Neural cell (in vitro differentiated cells): ENCODE measurements around the gene UBN2. TPM values are rescaled to one million over a fixed set of nuclear protein-coding genes. Genes with fewer than 3 reads are reported as not detected.

Source experiments
- H2AFZ ChIP-seq: fragments of 200-600, 300-800 bp; sonication (generic), shearing (Covaris generic); 2 replicates; pipeline ENCODE4 v1.6.0; 2014; ENCODE audit warnings: low read depth, mild to moderate bottlenecking, antibody characterized with exemption, low read length, moderate library complexity
- H3F3A ChIP-seq: fragments of 200-600 bp; shearing (Covaris generic); 2 replicates; pipeline ENCODE4 v1.6.1; 2016; ENCODE audit warnings: mild to moderate bottlenecking, moderate library complexity, mixed read lengths, antibody characterized with exemption, low read length; ENCODE audit not compliant: insufficient read depth, poor library complexity, severe bottlenecking
- H3K27ac ChIP-seq: fragments of 200-600, 300-800 bp; sonication (generic), shearing (Covaris generic); 2 replicates; pipeline ENCODE4 v1.5.1; 2014; ENCODE audit warnings: mild to moderate bottlenecking, low read length, moderate library complexity
- H3K27me3 ChIP-seq: fragments of 300-800, 200-600 bp; sonication (generic), shearing (Covaris generic); 2 replicates; pipeline ENCODE4 v1.6.0; 2014; ENCODE audit warnings: mild to moderate bottlenecking, low read depth, low read length, moderate library complexity; ENCODE audit not compliant: insufficient read depth
- H3K36me3 ChIP-seq: fragments of 300-800, 200-600 bp; sonication (generic), shearing (Covaris generic); 2 replicates; pipeline ENCODE4 v1.5.1; 2014; ENCODE audit warnings: mild to moderate bottlenecking, antibody characterized with exemption, low read length, moderate library complexity; ENCODE audit not compliant: insufficient read depth
- H3K4me2 ChIP-seq: fragments of 300-800, 200-600 bp; sonication (generic), shearing (Covaris generic); 2 replicates; pipeline ENCODE4 v1.6.0; 2014; ENCODE audit warnings: mild to moderate bottlenecking, low read length
- H3K4me3 ChIP-seq: fragments of 300-800, 200-600 bp; sonication (generic), shearing (Covaris generic); 2 replicates; pipeline ENCODE4 v1.5.1; 2014; ENCODE audit warnings: mild to moderate bottlenecking, low read length, moderate library complexity
- H3K79me2 ChIP-seq: fragments of 200-600 bp; shearing (Covaris generic); replicated peaks from 2 replicates; pipeline ENCODE4 v1.6.0; 2014; ENCODE audit warnings: mild to moderate bottlenecking, low read length, moderate library complexity; ENCODE audit not compliant: insufficient read depth
- H3K9ac ChIP-seq: fragments of 300-800, 200-600 bp; sonication (generic), shearing (Covaris generic); 2 replicates; pipeline ENCODE4 v1.6.1; 2016; ENCODE audit warnings: mild to moderate bottlenecking, low read length, mixed read lengths
- H3K9me2 ChIP-seq: fragments of 200-600 bp; shearing (Covaris generic); 2 replicates; pipeline ENCODE4 v1.6.1; 2016; ENCODE audit warnings: mild to moderate bottlenecking, low read length, mixed read lengths; ENCODE audit not compliant: insufficient read depth
- H3K9me3 ChIP-seq: fragments of 200-600, 300-800 bp; sonication (generic), shearing (Covaris generic); 2 replicates; pipeline ENCODE4 v1.6.1; 2016; ENCODE audit warnings: mild to moderate bottlenecking, mixed run types, low read length, moderate library complexity, mixed read lengths
- H4K20me1 ChIP-seq: fragments of 200-600 bp; shearing (Covaris generic); 2 replicates; pipeline ENCODE4 v1.6.1; 2016; ENCODE audit warnings: mild to moderate bottlenecking, mixed run types; ENCODE audit not compliant: insufficient read depth
- EP300 ChIP-seq: fragments of 450-650 bp; conservative IDR thresholded peaks from 2 replicates; pipeline ENCODE4 v1.6.1; 2014; ENCODE audit warnings: antibody characterized with exemption, mild to moderate bottlenecking, moderate library complexity; ENCODE audit not compliant: poor library complexity, severe bottlenecking
- EZH2 ChIP-seq: fragments of 200-600, 300-800 bp; shearing (Covaris generic), sonication (generic); IDR thresholded peaks from 2 replicates; pipeline ENCODE4 v1.6.1; 2014; ENCODE audit warnings: antibody characterized with exemption, low read length, borderline replicate concordance, mild to moderate bottlenecking; ENCODE audit not compliant: insufficient read depth, poor library complexity, severe bottlenecking
- MXI1 ChIP-seq: fragments of 450-650 bp; conservative IDR thresholded peaks from 2 replicates; pipeline ENCODE4 v1.6.1; 2014; ENCODE audit warnings: antibody characterized with exemption, mild to moderate bottlenecking; ENCODE audit not compliant: poor library complexity, severe bottlenecking
- POLR2AphosphoS5 ChIP-seq: IDR thresholded peaks from 2 replicates; pipeline ENCODE4 v1.6.1; 2012
- RAD21 ChIP-seq: fragments of 450-650 bp; conservative IDR thresholded peaks from 2 replicates; pipeline ENCODE4 v1.6.1; 2014; ENCODE audit warnings: antibody characterized with exemption, mild to moderate bottlenecking, moderate library complexity
- SMC3 ChIP-seq: fragments of 450-650 bp; conservative IDR thresholded peaks from 2 replicates; pipeline ENCODE4 v1.6.1; 2014; ENCODE audit warnings: antibody characterized with exemption, mild to moderate bottlenecking, moderate library complexity; ENCODE audit not compliant: poor library complexity
- TAF1 ChIP-seq: IDR thresholded peaks from 2 replicates; pipeline ENCODE4 v1.6.1; 2012; ENCODE audit warnings: low read depth
- polyA plus RNA-seq: library from polyadenylated mRNA; depleted of rRNA; stranded (reverse); fragments of >200 nt; gene quantifications from 2 replicates; pipeline ENCODE4 v1.2.3, GENCODE V29; 2014
- TF ChIP-seq, protein P1 (sequence below): IDR thresholded peaks from 2 replicates; pipeline ENCODE4 v1.6.1; 2012; ENCODE audit warnings: borderline replicate concordance
- TF ChIP-seq, protein P2 (sequence below): fragments of 450-650 bp; IDR thresholded peaks from 2 replicates; pipeline ENCODE4 v1.5.1; 2014; ENCODE audit warnings: antibody characterized with exemption, mild to moderate bottlenecking, moderate library complexity; ENCODE audit not compliant: poor library complexity, severe bottlenecking

UBN2 gene
- polyA plus RNA-seq, 1 donor from 2014 or later, result 18.2 TPM

DNA sequence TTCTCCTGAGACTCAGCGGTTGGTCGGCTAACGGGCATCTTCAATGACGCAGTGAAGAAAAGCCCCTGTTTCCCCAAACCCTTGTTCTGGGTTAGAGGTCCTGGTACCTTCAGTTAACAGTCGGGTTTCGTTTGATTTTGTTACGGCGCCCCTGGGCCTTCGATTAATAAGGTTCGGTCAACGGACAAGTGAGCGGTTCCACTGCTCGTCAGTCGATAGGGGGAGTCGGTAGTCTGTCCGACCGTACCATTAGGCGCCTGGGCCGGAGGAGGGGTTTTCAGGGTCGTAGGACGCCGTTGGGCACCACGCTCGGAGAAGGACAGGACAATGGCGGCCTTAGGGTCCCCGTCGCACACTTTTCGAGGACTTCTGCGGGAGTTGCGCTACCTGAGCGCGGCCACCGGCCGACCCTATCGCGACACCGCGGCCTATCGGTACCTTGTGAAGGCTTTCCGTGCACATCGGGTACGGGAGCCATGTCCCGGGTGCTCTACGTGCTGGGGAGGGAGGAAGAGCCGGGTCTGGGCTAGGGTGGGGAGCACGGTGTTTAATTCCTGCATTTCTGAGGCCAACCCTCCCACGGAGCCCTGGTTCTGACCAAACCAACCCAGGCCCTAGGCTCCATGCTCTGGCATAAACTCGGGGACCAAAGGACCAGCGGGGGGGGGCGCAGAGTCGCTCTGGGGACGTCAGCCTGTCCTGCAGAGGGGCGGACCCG, 110.2 kb downstream of the UBN2 start, which contains the start of gene FMC1:
Gene FMC1, plus strand, starts transcription at position 280 of the 718 bp plus-strand sequence. Its CDS starts 48 bp downstream, at position 328.
- peaks cover 9% of the 10 kb centered on the region for H3F3A ChIP-seq
- H2AFZ ChIP-seq, result peak within 1 kb of the TSS; percentile 95
- peak; percentile 17 for TF ChIP-seq RAD21
- peak; percentile 31 for TF ChIP-seq EP300
- TF ChIP-seq POLR2AphosphoS5, result peak; percentile 85
- TF ChIP-seq TAF1, result peak; percentile 84
- TF ChIP-seq, protein P1, sequence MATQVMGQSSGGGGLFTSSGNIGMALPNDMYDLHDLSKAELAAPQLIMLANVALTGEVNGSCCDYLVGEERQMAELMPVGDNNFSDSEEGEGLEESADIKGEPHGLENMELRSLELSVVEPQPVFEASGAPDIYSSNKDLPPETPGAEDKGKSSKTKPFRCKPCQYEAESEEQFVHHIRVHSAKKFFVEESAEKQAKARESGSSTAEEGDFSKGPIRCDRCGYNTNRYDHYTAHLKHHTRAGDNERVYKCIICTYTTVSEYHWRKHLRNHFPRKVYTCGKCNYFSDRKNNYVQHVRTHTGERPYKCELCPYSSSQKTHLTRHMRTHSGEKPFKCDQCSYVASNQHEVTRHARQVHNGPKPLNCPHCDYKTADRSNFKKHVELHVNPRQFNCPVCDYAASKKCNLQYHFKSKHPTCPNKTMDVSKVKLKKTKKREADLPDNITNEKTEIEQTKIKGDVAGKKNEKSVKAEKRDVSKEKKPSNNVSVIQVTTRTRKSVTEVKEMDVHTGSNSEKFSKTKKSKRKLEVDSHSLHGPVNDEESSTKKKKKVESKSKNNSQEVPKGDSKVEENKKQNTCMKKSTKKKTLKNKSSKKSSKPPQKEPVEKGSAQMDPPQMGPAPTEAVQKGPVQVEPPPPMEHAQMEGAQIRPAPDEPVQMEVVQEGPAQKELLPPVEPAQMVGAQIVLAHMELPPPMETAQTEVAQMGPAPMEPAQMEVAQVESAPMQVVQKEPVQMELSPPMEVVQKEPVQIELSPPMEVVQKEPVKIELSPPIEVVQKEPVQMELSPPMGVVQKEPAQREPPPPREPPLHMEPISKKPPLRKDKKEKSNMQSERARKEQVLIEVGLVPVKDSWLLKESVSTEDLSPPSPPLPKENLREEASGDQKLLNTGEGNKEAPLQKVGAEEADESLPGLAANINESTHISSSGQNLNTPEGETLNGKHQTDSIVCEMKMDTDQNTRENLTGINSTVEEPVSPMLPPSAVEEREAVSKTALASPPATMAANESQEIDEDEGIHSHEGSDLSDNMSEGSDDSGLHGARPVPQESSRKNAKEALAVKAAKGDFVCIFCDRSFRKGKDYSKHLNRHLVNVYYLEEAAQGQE, result peak; percentile 91
- TF ChIP-seq EZH2, result no peak
- no peak for TF ChIP-seq SMC3
- TF ChIP-seq MXI1, result peak; percentile 57
- TF ChIP-seq, protein P2, sequence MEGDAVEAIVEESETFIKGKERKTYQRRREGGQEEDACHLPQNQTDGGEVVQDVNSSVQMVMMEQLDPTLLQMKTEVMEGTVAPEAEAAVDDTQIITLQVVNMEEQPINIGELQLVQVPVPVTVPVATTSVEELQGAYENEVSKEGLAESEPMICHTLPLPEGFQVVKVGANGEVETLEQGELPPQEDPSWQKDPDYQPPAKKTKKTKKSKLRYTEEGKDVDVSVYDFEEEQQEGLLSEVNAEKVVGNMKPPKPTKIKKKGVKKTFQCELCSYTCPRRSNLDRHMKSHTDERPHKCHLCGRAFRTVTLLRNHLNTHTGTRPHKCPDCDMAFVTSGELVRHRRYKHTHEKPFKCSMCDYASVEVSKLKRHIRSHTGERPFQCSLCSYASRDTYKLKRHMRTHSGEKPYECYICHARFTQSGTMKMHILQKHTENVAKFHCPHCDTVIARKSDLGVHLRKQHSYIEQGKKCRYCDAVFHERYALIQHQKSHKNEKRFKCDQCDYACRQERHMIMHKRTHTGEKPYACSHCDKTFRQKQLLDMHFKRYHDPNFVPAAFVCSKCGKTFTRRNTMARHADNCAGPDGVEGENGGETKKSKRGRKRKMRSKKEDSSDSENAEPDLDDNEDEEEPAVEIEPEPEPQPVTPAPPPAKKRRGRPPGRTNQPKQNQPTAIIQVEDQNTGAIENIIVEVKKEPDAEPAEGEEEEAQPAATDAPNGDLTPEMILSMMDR, result peak; percentile 49
- peak within 1 kb of the TSS; percentile 99 for H3K27ac ChIP-seq
- H3K4me3 ChIP-seq, result peak within 1 kb of the TSS; percentile 93
- peak within 1 kb of the TSS; percentile 93 for H3K4me2 ChIP-seq
- H3K36me3 ChIP-seq, result no peaks in the 10 kb centered on the region
- H3K27me3 ChIP-seq, result no peaks in the 10 kb centered on the region
- H4K20me1 ChIP-seq, result no peaks in the 10 kb centered on the region
- H3K9me3 ChIP-seq, result no peaks in the 10 kb centered on the region
- H3K9me2 ChIP-seq, result no peaks in the 10 kb centered on the region
- peak within 1 kb of the TSS; percentile 100 for H3K9ac ChIP-seq
- peaks cover 21% of the 10 kb centered on the region for H3K79me2 ChIP-seq

DNA sequence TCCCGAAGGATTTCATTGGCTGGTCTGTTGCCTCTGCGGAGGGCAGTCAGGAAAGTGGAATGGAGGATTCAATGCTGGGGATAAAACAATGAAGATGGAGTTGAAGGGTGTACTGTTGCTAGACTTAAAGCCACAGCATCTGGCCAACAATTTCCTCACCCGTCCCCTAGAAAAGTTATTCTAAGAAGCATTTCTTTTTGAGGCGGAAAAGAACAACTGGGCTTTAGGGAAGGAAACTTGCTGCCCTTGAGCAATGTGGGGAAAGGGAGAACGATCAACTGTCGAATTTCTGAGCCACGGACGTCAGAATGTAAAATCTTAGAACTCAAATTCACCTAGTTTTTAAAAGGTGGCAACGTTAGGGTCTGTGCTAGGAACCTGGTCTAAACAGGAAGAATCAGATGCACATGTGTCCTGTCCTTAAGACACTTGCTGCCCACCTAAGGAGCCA, 110.8 kb downstream of the UBN2 start:
- peak overlapping the region; percentile 93 for H3K4me3 ChIP-seq
- no peaks in the 10 kb centered on the region for H3K9me3 ChIP-seq
- peak overlapping the region; percentile 99 for H3K27ac ChIP-seq
- H3F3A ChIP-seq, result peaks cover 9% of the 10 kb centered on the region
- peaks cover 21% of the 10 kb centered on the region for H3K79me2 ChIP-seq
- H3K9me2 ChIP-seq, result no peaks in the 10 kb centered on the region
- H4K20me1 ChIP-seq, result no peaks in the 10 kb centered on the region
- TF ChIP-seq POLR2AphosphoS5, result no peak
- TF ChIP-seq, protein P1, result peak; percentile 1
- H3K4me2 ChIP-seq, result peak overlapping the region; percentile 93
- H3K9ac ChIP-seq, result peak overlapping the region; percentile 100
- peak overlapping the region; percentile 95 for H2AFZ ChIP-seq
- no peaks in the 10 kb centered on the region for H3K36me3 ChIP-seq
- no peaks in the 10 kb centered on the region for H3K27me3 ChIP-seq
